ENCODE data around the gene ARPC1B. TPM values are rescaled to one million over a fixed set of nuclear protein-coding genes. Genes with fewer than 3 reads are reported as not detected.

The ARPC1B gene
- total RNA-seq, 1 donor from 2014 or later: 33.6 TPM

- Histone ChIP-seq H3K4me3 (no peak overlapping the region), H3K4me1 (peaks cover 32% of the 10 kb centered on the region), H3K27ac (replicated peaks) (no peak overlapping the region), H3K36me3 (peaks cover 79% of the 10 kb centered on the region), H3K9me3 (replicated peaks) (no peaks in the 10 kb centered on the region), H3K27me3 (ENCODE audit: low read depth) (no peaks in the 10 kb centered on the region)
- intact Hi-C loops (cut with micrococcal nuclease): no loop called here
- TF ChIP-seq CTCF (IDR thresholded peaks at IDR 0.05; ENCODE audit: borderline replicate concordance): no peak
- DNase-seq: no peak
Observed at GRCh38 chr7:99390941-99391602, 16.5 kb downstream of the ARPC1B start.

- intact Hi-C loops (cut with micrococcal nuclease): no loop called here
- peak overlapping the region; percentile 75 for H3K4me3 ChIP-seq
- H3K36me3 ChIP-seq: peaks cover 71% of the 10 kb centered on the region
- H3K9me3 ChIP-seq (replicated peaks): no peaks in the 10 kb centered on the region
- H3K27me3 ChIP-seq (ENCODE audit: low read depth): no peaks in the 10 kb centered on the region
- peak overlapping the region; percentile 72 for H3K27ac ChIP-seq (replicated peaks)
- DNase-seq: no peak
- no peak for TF ChIP-seq CTCF (IDR thresholded peaks at IDR 0.05; ENCODE audit: borderline replicate concordance)
- H3K4me1 ChIP-seq: peaks cover 32% of the 10 kb centered on the region
Observed at GRCh38 chr7:99392046-99392445, 17.5 kb downstream of the ARPC1B start.

- Histone ChIP-seq H3K27me3 (ENCODE audit: low read depth) (no peaks in the 10 kb centered on the region), H3K27ac (replicated peaks) (peak overlapping the region; percentile 72), H3K9me3 (replicated peaks) (no peaks in the 10 kb centered on the region), H3K4me1 (peaks cover 32% of the 10 kb centered on the region), H3K36me3 (peaks cover 71% of the 10 kb centered on the region), H3K4me3 (peak overlapping the region; percentile 75)
- DNase-seq: peak; percentile 82
- intact Hi-C loops (cut with micrococcal nuclease): no loop called here
- peak; percentile 16 for TF ChIP-seq CTCF (IDR thresholded peaks at IDR 0.05; ENCODE audit: borderline replicate concordance)
Observed at GRCh38 chr7:99392659-99393354, 18.3 kb downstream of the ARPC1B start.

- Histone ChIP-seq H3K27me3 (ENCODE audit: low read depth) (no peaks in the 10 kb centered on the region), H3K4me1 (peaks cover 32% of the 10 kb centered on the region), H3K27ac (replicated peaks) (peak overlapping the region; percentile 72), H3K9me3 (replicated peaks) (no peaks in the 10 kb centered on the region), H3K4me3 (peak overlapping the region; percentile 75), H3K36me3 (peaks cover 71% of the 10 kb centered on the region)
- intact Hi-C loops (cut with micrococcal nuclease): no loop called here
- DNase-seq: peak; percentile 64
- no peak for TF ChIP-seq CTCF (IDR thresholded peaks at IDR 0.05; ENCODE audit: borderline replicate concordance)
Observed at GRCh38 chr7:99393355-99394187, 19.0 kb downstream of the ARPC1B start.

- Histone ChIP-seq H3K27ac (replicated peaks) (no peak overlapping the region), H3K36me3 (peaks cover 71% of the 10 kb centered on the region), H3K4me1 (peaks cover 34% of the 10 kb centered on the region), H3K9me3 (replicated peaks) (no peaks in the 10 kb centered on the region), H3K4me3 (no peak overlapping the region), H3K27me3 (ENCODE audit: low read depth) (no peaks in the 10 kb centered on the region)
- no peak for TF ChIP-seq CTCF (IDR thresholded peaks at IDR 0.05; ENCODE audit: borderline replicate concordance)
- intact Hi-C loops (cut with micrococcal nuclease): no loop called here
- DNase-seq: no peak
Observed at GRCh38 chr7:99394188-99394502, 19.6 kb downstream of the ARPC1B start.

All from left ventricle myocardium inferior (tissue), 1 donor.